GM21381 (cell line): ENCODE results near the gene LRRC45.
A peak's percentile ranks its signal among the peaks of the same experiment; 100 is the strongest.

Source experiments
- ATAC-seq: cut with Tn5 transposase; IDR thresholded peaks from one replicate; pipeline ENCODE4 v1.9.1; 2021; ENCODE audit warnings: mild to moderate bottlenecking, moderate library complexity; ENCODE audit not compliant: unreplicated experiment

The LRRC45 gene

GRCh38 chr17:82050152-82050760 is 27.2 kb downstream of the LRRC45 start:
- ATAC-seq: no peak

- no peak for ATAC-seq
Measured at GRCh38 chr17:82050761-82051641, 27.9 kb downstream of the LRRC45 start.

- ATAC-seq: peak; percentile 65
Measured at GRCh38 chr17:82051776-82052637, 28.9 kb downstream of the LRRC45 start, which contains the start of the genes GPS1 and RFNG. TSS of gene GPS1 (plus strand) at chr17:82051898. CDS start at chr17:82051932, 34 bp downstream. TSS of gene RFNG (minus strand) at chr17:82051811. CDS start at chr17:82051766, 45 bp downstream.

- ATAC-seq: no peak
Measured at GRCh38 chr17:82052638-82053059, 29.5 kb downstream of the LRRC45 start.

- ATAC-seq: no peak
Measured at GRCh38 chr17:82053130-82053529, 30.0 kb downstream of the LRRC45 start.

- no peak for ATAC-seq
Measured at GRCh38 chr17:82053556-82054263, 30.6 kb downstream of the LRRC45 start.

GRCh38 chr17:82054351-82055022 is 31.4 kb downstream of the LRRC45 start:
- ATAC-seq: no peak

- ATAC-seq: no peak
Measured at GRCh38 chr17:82055023-82055964, 32.2 kb downstream of the LRRC45 start.

GRCh38 chr17:82055965-82056728 is 33.0 kb downstream of the LRRC45 start:
- ATAC-seq: no peak

- no peak for ATAC-seq
Measured at GRCh38 chr17:82056729-82057621, 33.9 kb downstream of the LRRC45 start.

GRCh38 chr17:82058230-82058854 is 35.2 kb downstream of the LRRC45 start:
- ATAC-seq: no peak

GRCh38 chr17:82058855-82059249 is 35.7 kb downstream of the LRRC45 start:
- ATAC-seq: no peak

GRCh38 chr17:82059272-82060000 is 36.3 kb downstream of the LRRC45 start:
- ATAC-seq: no peak

- no peak for ATAC-seq
Measured at GRCh38 chr17:82060001-82060380, 36.9 kb downstream of the LRRC45 start.

- ATAC-seq: no peak
Measured at GRCh38 chr17:82060614-82061013, 37.5 kb downstream of the LRRC45 start.
